ENCODE measurements around the gene SIRT5.

The SIRT5 gene

DNA sequence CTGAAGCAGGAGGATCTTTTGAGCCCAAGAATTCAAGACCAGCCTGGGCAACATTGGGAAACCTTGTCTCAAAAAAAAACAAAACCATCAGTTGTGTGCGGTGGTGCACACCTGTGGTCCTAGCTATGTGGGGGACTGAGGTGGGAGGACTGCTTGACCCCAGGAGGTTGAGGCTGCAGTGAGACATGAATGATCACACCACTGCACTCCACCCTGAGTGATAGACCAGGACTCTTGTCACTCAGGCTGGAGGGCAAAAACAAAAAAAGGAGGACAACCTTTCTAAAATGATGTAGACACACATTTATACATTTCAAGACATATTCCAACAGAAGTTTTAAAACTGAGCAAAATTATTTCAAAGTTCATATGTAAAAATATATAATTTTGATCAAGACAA lies 85.9 kb downstream of the SIRT5 start:
- no peak overlapping the region for H3K4me3 ChIP-seq (replicated peaks; ENCODE audit: low read depth, low read length)
- TF ChIP-seq, protein P1, sequence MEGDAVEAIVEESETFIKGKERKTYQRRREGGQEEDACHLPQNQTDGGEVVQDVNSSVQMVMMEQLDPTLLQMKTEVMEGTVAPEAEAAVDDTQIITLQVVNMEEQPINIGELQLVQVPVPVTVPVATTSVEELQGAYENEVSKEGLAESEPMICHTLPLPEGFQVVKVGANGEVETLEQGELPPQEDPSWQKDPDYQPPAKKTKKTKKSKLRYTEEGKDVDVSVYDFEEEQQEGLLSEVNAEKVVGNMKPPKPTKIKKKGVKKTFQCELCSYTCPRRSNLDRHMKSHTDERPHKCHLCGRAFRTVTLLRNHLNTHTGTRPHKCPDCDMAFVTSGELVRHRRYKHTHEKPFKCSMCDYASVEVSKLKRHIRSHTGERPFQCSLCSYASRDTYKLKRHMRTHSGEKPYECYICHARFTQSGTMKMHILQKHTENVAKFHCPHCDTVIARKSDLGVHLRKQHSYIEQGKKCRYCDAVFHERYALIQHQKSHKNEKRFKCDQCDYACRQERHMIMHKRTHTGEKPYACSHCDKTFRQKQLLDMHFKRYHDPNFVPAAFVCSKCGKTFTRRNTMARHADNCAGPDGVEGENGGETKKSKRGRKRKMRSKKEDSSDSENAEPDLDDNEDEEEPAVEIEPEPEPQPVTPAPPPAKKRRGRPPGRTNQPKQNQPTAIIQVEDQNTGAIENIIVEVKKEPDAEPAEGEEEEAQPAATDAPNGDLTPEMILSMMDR (IDR thresholded peaks at IDR 0.05; ENCODE audit: low read length, missing control alignments) = no peak

DNA sequence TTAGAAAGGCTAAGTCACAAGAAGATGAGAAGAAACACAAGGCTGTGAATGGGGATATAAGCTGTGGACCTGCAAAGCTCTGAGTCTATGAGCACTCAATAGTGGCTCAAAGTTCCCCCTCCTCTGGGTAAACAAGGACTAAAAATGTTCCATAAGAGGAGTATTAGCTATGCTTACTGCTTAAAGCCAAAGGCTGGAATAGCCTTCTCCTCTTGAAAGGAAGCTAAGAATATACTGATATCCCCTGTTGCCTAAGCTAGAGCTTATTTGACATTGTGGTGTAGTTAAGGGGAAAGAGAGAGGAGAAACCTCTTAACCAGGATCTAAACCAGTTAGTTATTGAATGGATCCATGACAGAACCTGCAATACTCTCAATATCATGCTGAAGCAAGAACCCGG lies 86.5 kb downstream of the SIRT5 start:
- TF ChIP-seq, protein P1 (IDR thresholded peaks at IDR 0.05; ENCODE audit: low read length, missing control alignments) = no peak
- no peak for DNase-seq (ENCODE audit: low read depth)
- H3K4me3 ChIP-seq (replicated peaks; ENCODE audit: low read depth, low read length) = no peak overlapping the region

More for the DNA sequence above, 85.9 kb downstream of the SIRT5 start:
- no peak for DNase-seq (ENCODE audit: low read depth)

- no peak for DNase-seq (ENCODE audit: low read depth)
- no peak overlapping the region for H3K4me3 ChIP-seq (replicated peaks; ENCODE audit: low read depth, low read length)
- TF ChIP-seq, protein P1 (IDR thresholded peaks at IDR 0.05; ENCODE audit: low read length, missing control alignments) = no peak
These were observed 87.2 kb downstream of the SIRT5 start for GRCh38 chr6:13661647-13662046.

- H3K4me3 ChIP-seq (replicated peaks; ENCODE audit: low read depth, low read length) = no peak overlapping the region
- TF ChIP-seq, protein P1 (IDR thresholded peaks at IDR 0.05; ENCODE audit: low read length, missing control alignments) = no peak
- no peak for DNase-seq (ENCODE audit: low read depth)
These were observed 88.4 kb downstream of the SIRT5 start for GRCh38 chr6:13662651-13663334.

- TF ChIP-seq, protein P1 (IDR thresholded peaks at IDR 0.05; ENCODE audit: low read length, missing control alignments) = no peak
- no peak overlapping the region for H3K4me3 ChIP-seq (replicated peaks; ENCODE audit: low read depth, low read length)
- no peak for DNase-seq (ENCODE audit: low read depth)
These were observed 89.6 kb downstream of the SIRT5 start for GRCh38 chr6:13663986-13664385.
